Activated CD4-positive, alpha-beta T cell treated with anti-CD3 and anti-CD28 coated beads, Interleukin-2, amount 50 U/mL, for 24 hours (primary cell): ENCODE measurements around the gene ZNF277.

Source experiments
- DNase-seq, 2 donors: peaks; one replicate each; pipeline ENCODE4 v3.0.0-alpha.2; 2020; ENCODE audit warnings: low read depth in 1 of 2, low spot score in 1 of 2

The ZNF277 gene

DNA sequence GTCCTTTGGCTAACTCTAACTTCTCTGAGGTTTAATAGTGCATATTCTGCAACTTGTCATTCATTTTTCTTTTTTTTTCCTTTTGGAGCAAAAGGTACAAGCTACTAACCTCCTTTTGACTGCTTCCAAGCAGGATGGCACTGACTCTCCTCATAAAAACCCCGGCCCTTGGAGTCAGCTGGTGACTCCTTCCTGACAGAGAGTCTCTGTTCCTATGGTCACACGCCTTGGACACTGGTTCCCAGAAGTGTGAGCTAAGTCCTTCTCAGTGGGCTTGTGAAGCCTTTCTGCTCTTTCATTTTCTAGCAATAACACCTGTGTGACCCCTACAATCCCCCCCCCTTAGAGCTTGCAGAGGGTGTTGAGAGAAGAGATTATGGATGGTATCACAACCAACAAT lies 22.0 kb upstream of the ZNF277 start:
- no peak for DNase-seq

DNA sequence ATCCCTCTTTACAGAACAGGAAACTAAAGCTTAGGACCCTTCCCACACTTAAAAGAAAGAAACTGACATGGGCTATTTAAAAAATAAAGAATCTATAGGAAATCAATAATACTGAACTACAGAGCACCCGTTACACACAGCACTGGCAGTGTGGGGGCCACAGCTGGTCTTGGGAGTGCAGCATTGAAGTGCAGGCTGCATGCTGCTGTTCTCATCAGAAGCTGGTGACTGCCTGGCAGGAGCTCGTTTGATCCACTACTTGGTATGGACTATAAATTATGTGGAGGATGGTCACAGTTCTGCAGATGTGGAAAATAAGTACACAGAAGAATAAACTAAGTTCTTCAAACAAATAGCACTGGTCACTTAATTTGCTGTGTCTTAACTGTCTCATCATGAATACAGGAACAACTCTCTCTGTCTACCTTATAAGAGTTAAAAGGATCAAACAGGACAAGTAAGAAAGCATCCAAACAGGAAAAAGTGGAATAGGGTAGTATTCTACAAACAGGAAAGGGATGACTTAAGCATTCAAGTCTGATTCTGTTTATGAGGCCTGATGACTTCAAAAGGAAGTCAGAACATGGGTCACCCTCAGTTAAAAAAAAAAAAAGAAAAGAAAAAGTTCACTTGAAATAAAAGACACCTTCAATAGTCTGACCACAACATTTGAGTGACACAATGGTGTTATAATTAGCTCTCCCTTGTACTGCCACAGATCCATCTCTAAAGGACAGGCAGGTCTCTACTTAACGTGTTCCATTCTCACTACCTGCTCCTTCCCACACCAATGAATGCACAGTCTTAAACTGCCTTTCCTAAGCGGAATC lies 21.3 kb upstream of the ZNF277 start:
- DNase-seq: no peak

DNA sequence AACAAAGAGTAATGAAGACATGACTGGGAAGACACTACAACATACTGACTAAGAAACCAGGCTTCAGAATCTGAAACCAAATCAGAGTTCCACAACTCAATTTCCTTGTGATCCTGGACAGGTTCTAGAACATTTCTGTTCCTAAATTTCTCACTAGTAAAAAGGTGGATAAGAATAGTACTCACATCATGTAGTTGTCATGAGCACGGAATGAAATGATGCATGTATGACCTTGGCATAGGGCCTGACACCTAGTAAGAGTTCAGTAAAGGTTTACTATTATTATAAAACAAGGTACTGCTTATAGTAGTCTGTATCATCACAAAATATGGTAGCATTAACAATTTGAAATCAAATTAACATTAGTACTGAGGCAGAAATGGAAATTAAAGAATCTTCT lies 20.2 kb upstream of the ZNF277 start:
- DNase-seq: no peak

DNA sequence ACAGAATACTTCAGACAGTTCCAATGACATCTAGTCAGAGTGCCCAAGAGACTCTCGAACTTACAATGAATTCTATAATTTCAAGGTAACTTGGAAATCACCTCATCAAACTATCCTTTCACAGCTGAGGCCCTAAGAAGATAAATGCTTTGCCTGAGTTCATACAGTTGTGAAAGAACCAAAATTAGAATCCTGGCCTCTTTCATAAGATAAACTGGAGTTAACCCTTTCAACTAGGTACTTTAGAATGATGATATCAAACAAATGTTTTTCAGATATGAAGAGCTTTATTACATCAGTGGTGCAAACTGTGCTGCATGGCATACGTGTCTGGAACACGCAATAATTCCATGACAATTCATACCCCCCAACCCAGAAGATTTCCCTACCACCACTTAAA lies 18.2 kb upstream of the ZNF277 start:
- no peak for DNase-seq

DNA sequence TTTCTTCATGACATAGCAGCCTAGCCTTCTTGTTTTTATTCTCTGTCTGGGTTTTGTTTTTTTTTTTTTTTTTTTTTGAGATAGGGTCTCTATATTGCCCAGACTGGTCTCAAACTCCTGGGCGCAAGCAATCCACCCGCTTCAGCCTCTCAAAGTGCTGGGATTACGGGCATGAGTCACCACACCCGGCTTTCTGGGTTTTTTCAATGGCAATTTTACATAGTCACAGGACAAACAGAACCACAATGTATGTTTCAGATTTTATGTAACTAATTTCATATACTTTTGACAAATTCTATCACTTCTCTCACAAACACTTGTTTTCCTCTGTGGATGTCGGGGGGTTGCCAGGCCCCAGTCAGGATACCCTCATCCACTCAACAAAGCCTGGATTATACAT lies 16.8 kb upstream of the ZNF277 start:
- no peak for DNase-seq

DNA sequence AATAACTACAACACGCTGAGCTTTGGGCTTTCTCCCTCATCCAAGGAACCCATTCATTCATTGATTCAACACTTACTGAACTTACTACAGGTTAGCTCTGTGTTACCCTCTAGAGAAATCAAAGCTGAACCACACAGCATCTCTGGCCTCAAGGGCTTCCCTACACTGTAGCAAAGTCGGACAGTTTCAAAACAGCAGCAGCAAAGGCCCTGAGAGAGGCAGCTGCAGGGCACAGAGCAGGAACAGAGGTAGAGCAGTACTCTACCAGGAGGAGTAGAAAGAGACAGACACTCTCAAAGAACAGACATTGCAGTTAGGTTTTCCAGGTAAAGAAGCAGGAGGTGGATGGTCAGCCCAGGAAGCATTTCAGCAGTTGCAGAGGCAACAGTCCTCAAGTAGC lies 16.4 kb upstream of the ZNF277 start:
- no peak for DNase-seq

DNA sequence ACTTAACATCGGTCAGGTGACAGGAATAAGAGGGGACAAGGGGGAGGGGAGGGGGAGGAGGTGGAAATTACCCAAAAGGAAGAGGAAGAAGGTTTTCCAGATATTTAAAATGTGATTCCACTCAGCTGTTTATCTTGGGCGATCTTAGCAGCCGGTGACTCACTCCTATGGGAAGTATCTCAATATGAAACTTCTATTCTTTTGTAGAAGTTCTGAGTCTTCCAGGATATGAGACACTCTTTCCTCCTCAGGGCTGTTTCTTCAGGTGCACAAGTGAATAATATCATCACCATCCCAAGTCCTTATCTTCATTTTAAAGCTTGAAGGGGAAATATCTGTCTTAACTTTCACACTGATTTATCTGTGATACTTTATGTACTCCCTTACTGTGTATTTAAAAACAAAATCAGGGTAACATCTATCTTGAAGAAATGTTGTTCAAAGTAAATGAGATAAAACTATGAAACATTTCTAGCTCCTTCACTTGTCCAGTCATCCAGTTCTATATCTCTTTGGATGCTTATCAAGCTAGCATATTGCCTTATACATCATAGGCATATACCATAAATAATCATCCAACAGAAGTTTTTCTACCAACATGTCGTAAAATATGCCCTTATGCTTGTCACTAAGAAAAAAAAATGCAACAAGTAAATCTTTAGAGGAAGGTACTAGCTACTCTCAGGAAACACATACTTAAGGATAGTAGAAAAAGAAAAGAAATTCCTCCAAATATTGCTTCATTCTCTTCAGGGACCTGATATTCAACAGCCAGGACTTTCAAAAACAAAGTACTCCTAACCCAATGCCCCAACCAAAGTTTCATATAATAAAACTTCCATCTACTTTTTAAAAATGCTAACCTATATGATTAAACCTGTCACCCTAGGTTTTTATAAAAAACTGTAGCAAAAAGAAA lies 14.0 kb upstream of the ZNF277 start:
- DNase-seq: no peak

DNA sequence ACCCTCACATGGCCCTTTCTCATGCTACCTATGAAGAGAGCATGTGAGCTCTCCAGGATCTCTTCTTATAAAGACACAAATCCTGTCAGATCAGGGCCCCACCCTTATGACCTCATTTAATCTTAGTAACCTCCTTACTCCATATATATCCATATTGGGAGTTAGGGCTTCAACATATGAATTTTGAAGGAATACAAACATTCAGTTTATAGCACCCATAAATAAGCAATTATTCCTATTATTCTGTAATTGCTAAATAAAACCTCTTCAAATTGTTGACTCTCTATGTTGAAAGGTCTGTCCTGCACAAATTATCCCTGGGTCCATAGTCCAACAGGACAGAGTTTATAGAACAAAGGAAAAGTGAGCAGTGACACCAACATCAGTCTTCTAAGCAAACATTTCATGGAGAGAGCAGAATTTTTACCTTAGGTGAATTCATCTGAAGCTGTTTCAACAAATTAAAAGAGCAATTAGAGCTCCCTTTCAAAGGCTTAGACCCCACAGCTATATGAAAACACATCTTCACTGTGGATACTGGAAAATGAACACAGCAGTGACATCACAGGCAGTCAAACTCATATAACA lies 12.5 kb upstream of the ZNF277 start:
- no peak for DNase-seq

DNA sequence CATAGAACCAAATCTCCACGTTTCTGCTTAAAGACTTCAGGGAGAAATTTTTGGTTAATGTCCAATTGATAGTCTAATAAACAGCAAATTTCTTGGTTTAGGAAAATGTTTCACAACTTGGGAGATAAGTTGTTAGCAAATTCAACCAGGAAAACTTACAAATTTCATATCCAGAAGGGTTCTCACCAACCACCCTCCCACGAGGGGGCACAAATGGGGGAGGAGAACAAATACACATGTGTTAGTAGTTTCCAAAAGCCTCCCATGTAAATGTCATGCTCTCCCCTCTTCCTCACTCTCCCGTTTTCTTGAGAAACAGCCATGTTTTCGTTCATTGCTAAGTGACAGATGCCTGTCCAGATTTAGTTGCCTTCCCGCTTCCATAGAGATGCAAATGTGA lies 10.8 kb upstream of the ZNF277 start:
- no peak for DNase-seq

DNA sequence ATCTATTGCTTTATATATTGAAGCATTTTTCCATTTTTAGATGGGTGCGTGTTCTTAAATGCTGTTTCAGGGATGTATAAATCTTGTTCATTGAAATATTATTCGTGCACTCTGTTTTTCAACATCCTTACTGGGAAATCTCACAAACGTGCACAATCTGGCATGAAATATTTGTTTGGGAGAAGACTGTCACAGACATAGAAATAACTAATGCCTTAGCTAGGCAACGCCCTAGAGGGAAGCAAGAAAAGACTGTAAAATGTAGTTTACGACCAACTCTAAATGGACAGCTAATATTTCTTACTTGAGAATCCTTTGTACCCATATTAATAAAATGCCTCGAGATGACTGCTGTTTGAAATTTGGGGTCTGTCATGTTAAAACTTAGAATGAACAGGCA lies 9.2 kb upstream of the ZNF277 start:
- DNase-seq: no peak

DNA sequence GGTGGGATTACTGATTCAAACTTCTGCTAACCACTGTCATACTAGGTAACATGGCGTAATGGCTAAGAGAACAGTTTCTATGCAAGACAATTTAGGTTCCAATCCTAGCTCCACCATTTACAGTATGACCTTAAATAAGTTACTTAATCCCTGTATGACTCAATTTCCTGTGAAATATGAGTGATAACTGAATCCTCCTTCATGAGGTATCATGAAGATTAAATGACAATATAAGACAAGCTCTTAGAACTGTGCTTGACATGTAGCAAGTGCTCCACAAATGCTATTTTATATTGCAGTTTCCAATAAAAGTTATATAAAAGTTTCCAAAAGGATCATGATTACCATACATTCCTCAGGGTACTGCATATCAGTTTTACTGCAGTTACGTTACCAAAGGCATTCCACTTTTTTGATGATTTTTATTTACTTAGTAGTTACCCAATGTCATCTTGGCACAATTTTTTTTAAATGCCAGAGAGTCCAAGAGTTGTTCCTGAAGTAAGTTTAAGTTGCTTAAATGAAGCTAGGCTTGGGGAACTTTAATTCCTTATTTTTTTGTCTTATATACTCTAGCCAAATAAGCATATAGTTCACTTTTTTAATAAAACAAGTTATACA lies 7.3 kb upstream of the ZNF277 start:
- DNase-seq: no peak

DNA sequence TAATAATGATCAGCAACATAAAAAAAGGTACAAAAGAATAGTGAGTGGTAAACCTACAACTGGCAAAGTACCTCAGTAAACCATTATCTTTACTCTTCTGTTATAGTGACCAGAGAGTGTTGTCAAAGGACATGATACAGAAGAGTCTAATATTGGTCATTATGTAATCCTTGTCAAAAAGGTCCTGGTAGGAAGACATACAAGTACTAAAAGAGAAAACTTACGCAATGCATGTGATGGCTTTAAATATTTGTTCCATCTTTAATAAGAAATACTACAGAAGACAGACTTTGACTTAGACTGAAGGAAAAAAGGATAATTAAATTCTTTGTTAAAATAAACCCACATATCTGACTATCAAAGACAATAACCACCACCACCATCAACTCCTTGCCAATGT lies 6.8 kb upstream of the ZNF277 start:
- no peak for DNase-seq

DNA sequence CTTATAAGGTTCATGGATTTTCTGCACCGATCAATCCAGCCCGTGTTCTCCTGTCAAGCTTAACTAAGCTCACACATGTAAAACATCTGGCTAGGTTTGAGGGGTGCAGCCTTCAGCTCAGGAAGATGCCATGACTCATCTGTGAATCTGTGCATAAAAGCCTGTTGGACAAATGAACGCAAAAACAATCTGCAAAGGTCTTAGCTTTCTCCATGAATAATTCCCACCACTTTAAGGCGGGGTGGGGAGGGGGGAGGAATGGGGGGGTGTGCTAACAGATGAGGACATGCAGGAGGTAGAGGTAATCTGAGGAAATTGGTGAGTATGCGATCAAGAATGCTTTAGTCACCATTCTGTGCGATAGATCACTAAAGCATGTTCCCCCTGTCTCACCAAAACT lies 5.1 kb upstream of the ZNF277 start:
- DNase-seq: no peak

DNA sequence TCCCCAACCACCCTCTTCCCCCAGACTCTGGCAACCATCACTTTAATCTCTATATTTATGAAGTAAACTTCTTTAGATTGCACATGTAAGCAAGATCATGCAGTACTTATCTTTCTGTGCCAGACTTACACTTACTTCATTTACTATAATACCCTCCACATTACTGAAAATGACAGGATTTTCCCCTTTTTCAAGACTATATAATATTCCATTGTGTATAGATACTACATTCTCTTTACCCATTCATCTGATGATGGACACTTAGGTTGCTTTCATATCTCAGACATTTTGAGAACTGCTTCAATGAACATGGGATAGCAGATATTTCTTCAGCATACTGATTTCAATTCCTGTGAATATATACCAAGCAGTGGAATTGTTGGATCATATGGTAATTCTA lies 4.7 kb upstream of the ZNF277 start:
- no peak for DNase-seq

DNA sequence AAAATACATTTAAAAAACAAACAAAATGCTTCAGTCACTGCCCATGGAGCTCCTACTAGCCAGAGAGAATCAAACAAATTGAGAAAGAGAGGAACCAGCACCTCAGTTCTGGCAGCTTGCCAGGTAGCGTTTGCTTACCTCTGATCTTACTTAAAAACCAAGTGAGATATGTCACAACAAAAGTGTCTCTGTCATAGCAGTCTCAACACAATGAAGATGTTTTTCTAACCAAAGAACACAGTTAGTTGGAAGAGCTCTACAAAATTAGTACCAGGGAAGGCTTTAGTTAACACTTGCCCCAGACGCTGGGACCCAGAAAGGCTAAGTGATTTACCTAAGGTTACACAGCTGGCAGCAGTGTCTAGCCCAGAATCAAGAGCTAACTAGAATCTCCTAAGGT lies 3.7 kb upstream of the ZNF277 start:
- no peak for DNase-seq

DNA sequence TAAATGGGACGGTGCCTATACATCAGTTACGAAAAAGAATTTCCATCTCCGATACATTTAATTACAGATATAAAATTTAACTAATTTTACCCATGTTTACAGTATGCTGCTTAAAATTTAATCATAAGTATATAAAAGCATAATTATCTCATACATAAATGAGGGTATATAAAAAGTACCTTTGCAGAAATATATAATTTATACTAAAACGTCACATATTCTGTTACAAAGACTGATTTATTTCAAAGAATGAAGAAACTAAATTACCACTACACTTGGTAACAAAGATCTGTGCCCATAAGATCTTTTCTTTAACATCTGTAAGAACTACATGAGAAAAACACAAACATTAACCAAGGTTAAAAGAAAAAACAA lies 3.1 kb upstream of the ZNF277 start:
- no peak for DNase-seq

DNA sequence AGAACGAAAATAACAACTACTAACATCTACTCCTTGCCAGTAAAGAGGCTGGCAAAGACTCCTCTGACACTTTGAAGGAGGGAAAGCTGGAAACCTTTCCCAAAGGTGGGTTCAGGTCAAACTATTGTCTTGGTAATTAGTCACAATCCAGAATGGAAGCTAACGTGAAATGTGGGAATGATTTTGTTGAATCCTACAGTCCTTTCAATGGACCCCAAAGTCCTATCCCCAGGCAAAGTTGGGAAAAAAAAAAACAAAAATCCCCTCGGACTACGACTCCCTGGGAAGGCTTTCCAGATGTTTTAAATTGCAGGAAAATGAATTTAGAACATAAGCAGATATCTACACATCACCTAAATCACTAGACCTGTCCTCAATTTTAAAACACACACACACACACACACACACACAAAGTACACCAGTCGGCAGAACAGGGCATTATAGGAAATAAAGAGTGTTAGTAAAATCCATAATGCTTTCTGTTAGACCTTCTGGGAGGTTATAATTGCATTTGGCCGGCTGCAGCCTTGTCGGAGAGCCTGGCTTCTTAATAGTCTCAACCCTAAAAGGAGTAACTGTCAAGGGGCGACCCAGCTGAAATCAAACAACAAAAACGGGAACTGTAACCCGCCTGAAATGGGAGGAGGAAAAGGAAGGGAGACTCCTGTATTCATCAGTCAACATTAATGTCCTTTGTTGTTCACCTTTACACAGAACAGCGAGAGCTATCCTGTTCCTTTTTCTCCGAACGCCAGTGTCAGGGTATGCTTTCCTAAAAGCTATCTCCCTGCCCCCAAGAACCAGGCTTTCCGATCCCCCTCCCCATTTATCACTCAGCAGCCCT lies 1.8 kb upstream of the ZNF277 start:
- DNase-seq: no peak

DNA sequence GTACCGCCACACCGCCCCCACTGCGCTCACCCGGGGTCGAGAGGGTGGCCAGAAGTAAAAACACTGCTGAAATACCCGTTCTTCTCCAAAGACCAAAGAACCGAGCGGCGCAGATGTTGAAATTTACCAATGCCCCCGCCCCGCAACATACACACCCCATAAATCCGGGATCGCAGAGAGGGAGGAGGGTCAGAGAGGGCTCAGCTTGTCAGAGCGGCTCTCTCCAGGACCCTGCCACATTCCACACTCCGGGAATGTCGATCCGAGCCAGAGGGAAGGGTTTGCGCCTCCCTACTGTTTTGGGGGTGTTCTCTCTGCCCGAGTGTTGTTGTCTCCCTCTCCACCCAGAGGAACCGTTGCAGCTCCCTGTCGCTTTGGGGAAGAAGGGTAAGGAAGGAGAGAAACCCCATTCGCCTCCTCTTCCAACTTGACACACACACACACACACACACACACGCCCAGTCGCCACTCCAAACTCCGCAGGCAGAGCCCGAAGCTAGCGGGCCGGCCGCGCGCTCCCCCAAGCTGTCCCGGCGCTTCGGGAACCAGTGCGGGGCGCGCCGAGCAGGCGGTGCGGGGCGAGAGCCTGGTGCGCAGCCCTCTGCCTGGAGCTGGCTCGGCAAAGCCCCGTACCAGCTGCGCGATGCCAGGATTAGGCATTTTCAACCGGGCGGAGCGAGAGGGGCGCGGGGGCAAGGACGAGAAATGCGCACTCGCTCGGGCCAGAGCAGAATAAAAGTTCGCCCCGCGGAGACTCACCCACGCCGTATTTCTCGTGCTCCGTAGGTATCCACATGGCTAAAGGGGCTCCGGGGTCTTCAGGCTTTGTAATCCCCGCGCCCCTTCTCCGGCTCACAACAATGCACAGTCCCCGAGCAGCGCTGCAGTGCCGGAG lies 905 bp upstream of the ZNF277 start:
- DNase-seq: peak; percentile 2 to 22

DNA sequence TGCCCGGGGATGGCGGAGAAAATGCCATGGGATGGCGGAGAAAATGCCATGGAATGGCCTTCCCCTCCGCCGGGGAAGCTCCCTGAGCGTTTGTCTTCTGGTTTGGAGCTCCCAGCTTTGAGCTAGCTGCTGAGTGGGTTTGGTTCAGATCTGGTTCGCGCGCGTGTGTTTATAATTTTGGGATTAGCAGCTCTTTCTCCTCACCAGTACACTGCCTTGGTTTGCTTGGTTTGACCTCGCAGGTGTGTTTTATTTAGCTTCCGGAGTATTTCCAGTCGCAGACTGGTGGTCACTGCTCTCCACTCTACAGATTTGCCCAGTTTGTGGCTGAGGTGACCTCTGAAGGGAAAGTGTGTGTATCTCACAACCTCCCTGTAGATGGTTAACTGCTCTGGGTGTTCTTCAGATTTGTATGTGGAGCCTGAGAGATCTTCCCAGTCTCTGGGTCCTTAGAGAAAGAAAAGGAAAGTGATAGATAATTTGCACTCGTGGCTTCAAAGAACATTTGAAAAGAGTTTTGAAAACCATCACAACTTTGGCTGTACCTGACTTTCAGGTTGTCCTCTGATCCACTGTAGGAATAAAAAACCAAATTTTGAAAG lies 597 bp downstream of the ZNF277 start:
- DNase-seq: no peak
